Measurements from ENCODE around the gene TNPO2. TPM values are rescaled to one million over a fixed set of nuclear protein-coding genes. Genes with fewer than 3 reads are reported as not detected.

Gene TNPO2
- total and polyA plus RNA-seq, 2 experiments from 2014 or later: 37.1 to 83.0 TPM

DNA sequence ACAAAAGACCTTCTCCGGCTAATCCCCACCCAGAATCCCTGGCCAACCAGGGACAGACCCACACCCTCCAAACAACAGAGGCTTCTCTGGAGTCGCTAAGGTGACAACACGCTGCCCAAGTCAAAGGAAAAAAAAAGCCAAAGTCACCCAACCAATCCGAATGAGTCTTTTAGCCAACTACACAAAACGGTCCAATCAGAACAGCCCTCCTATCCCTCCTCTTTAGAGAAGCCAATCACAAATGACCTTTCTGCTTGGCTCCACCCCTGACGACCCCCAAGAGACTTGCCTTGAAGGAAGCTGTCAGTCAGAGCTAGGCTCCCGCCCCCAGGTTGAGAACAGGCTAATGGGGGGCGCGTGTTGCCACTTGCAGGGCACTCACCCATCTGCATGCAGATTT is 20.7 kb downstream of the TNPO2 start:
- Mint-ChIP-seq H3K4me3 (peak overlapping the region; percentile 39; the same call in 2 of the 3 replicates), H3K9me3 (no peaks in the 10 kb centered on the region; the same call in 2 of the 3 replicates), H3K36me3 (ENCODE audit: low read depth) (peaks cover 84% of the 10 kb centered on the region), H3K27ac (peak overlapping the region; percentile 90), H3K4me1 (peaks cover 12% of the 10 kb centered on the region), H3K27me3 (ENCODE audit: insufficient read depth, low read depth, poor library complexity) (peaks cover 21% of the 10 kb centered on the region)
- H3K4me3 ChIP-seq: no peak overlapping the region
- ATAC-seq (peak; percentile 95), DNase-seq (ENCODE audit: low spot score) (peak; percentile 94)
- H3K4me2 ChIP-seq: no peak overlapping the region
- H3F3A ChIP-seq (replicated peaks; ENCODE audit: low read depth): peaks cover 56% of the 10 kb centered on the region
- H3K36me3 ChIP-seq (ENCODE audit: insufficient read depth): peaks cover 58% of the 10 kb centered on the region
- H3K4me1 ChIP-seq (ENCODE audit: insufficient read depth): no peaks in the 10 kb centered on the region
- peaks cover 22% of the 10 kb centered on the region for H4K20me1 ChIP-seq (replicated peaks; ENCODE audit: insufficient read depth)
- H3K9me2 ChIP-seq (ENCODE audit: insufficient read depth): no peaks in the 10 kb centered on the region
- peaks cover 4% of the 10 kb centered on the region; the same call in 1 of the 2 replicates for H3K79me2 ChIP-seq (replicated peaks; ENCODE audit: insufficient read depth)
- TF ChIP-seq, protein P1, sequence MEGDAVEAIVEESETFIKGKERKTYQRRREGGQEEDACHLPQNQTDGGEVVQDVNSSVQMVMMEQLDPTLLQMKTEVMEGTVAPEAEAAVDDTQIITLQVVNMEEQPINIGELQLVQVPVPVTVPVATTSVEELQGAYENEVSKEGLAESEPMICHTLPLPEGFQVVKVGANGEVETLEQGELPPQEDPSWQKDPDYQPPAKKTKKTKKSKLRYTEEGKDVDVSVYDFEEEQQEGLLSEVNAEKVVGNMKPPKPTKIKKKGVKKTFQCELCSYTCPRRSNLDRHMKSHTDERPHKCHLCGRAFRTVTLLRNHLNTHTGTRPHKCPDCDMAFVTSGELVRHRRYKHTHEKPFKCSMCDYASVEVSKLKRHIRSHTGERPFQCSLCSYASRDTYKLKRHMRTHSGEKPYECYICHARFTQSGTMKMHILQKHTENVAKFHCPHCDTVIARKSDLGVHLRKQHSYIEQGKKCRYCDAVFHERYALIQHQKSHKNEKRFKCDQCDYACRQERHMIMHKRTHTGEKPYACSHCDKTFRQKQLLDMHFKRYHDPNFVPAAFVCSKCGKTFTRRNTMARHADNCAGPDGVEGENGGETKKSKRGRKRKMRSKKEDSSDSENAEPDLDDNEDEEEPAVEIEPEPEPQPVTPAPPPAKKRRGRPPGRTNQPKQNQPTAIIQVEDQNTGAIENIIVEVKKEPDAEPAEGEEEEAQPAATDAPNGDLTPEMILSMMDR (conservative IDR thresholded peaks at IDR 0.05; ENCODE audit: low read depth in 2 of 2): 0 out of 4 replicates have a peak, but pooled peaks of 1 of the 2 experiments have one; percentile 7
- no peak for TF ChIP-seq ZNF462 (CRISPR knock-in tag; IDR thresholded peaks at IDR 0.05)
- TF ChIP-seq CREB1 (CRISPR knock-in tag; IDR thresholded peaks at IDR 0.05; ENCODE audit: low read depth): 0 out of 2 replicates have a peak, but pooled peaks have one; percentile 8
- H3K27ac ChIP-seq (ENCODE audit: low read depth): no peak overlapping the region; the same call in 1 of the 2 replicates
- no peaks in the 10 kb centered on the region for H3K27me3 ChIP-seq (ENCODE audit: insufficient read depth)
- H2AFZ ChIP-seq: no peak overlapping the region

Measured in GM23338 (cell line).